Urinary bladder (tissue), 4 donors: ENCODE measurements around the gene ZNF358. TPM values are rescaled to one million over a fixed set of nuclear protein-coding genes. Genes with fewer than 3 reads are reported as not detected.

ENCODE experiments used
- DNase-seq: peaks from one replicate; pipeline ENCODE4 v3.0.0-alpha.2; 2015; ENCODE audit errors: extremely low spot score
- H3K27ac ChIP-seq: one replicate; pipeline ENCODE4 v1.5.1; 2013; ENCODE audit warnings: low read depth, mild to moderate bottlenecking, moderate library complexity
- H3K36me3 ChIP-seq: one replicate; pipeline ENCODE4 v1.6.1; 2013; ENCODE audit warnings: mild to moderate bottlenecking, moderate library complexity; ENCODE audit not compliant: insufficient read depth
- H3K4me1 ChIP-seq: one replicate; pipeline ENCODE4 v1.6.1; 2013; ENCODE audit warnings: mild to moderate bottlenecking, moderate library complexity; ENCODE audit not compliant: insufficient read depth
- H3K4me3 ChIP-seq: one replicate; pipeline ENCODE4 v1.5.1; 2013; ENCODE audit warnings: low read depth, low read length
- WGBS: extraction: QIAGEN DNeasy Blood & Tissue Kit; methylation state at CpG from one replicate; pipeline ENCODE4 v1.1.7; 2013; 5-methylcytosine and 5-hydroxymethylcytosine counted together
- polyA plus RNA-seq: library from polyadenylated mRNA; stranded (reverse); fragments of 200-250 nt; gene quantifications from one replicate; pipeline ENCODE4 v1.2.3, GENCODE V29; 2013
- total RNA-seq: library from RNA; depleted of rRNA; stranded (reverse); fragments of >200 nt; gene quantifications from one replicate; pipeline ENCODE4 v1.2.3, GENCODE V29; 2014
- donor health status: healthy with polysubstance abuse.
- donor health status: healthy.

ZNF358 gene
- total and polyA plus RNA-seq, 2 donors: 19.0 to 115 TPM

GRCh38 chr19:7504684-7505083 is 11.2 kb upstream of the ZNF358 start:
- Histone ChIP-seq H3K36me3 (no peaks in the 10 kb centered on the region), H3K4me3 (no peak overlapping the region), H3K4me1 (no peaks in the 10 kb centered on the region), H3K27ac (no peak overlapping the region)
- WGBS: 82% methylated on average over 6 of the region's 6 CpGs
- no peak for DNase-seq

GRCh38 chr19:7505288-7505681 is 10.6 kb upstream of the ZNF358 start:
- no peaks in the 10 kb centered on the region for H3K36me3 ChIP-seq
- H3K27ac ChIP-seq: no peak overlapping the region
- no peak overlapping the region for H3K4me3 ChIP-seq
- H3K4me1 ChIP-seq: no peaks in the 10 kb centered on the region
- no peak for DNase-seq
- WGBS: 42% methylated on average over 19 of the region's 19 CpGs

- Histone ChIP-seq H3K4me3 (no peak overlapping the region), H3K36me3 (no peaks in the 10 kb centered on the region), H3K27ac (no peak overlapping the region), H3K4me1 (no peaks in the 10 kb centered on the region)
- WGBS: 3% methylated on average over 33 of the region's 33 CpGs
- no peak for DNase-seq
These were observed 10.1 kb upstream of the ZNF358 start for GRCh38 chr19:7505682-7506384.

GRCh38 chr19:7506385-7507328 is 9.2 kb upstream of the ZNF358 start:
- H3K4me1 ChIP-seq: no peaks in the 10 kb centered on the region
- WGBS: 52% methylated on average over 20 of the region's 20 CpGs
- H3K4me3 ChIP-seq: no peak overlapping the region
- DNase-seq: no peak
- no peak overlapping the region for H3K27ac ChIP-seq
- H3K36me3 ChIP-seq: no peaks in the 10 kb centered on the region

GRCh38 chr19:7507884-7508283 is 8.0 kb upstream of the ZNF358 start:
- Histone ChIP-seq H3K27ac (no peak overlapping the region), H3K36me3 (no peaks in the 10 kb centered on the region), H3K4me1 (no peaks in the 10 kb centered on the region), H3K4me3 (no peak overlapping the region)
- 52% methylated on average over 11 of the region's 11 CpGs for WGBS
- DNase-seq: no peak

- Histone ChIP-seq H3K4me1 (no peaks in the 10 kb centered on the region), H3K4me3 (no peak overlapping the region), H3K27ac (no peak overlapping the region), H3K36me3 (no peaks in the 10 kb centered on the region)
- 42% methylated on average over 3 of the region's 3 CpGs for WGBS
- no peak for DNase-seq
These were observed 6.3 kb upstream of the ZNF358 start for GRCh38 chr19:7509625-7510024.

GRCh38 chr19:7512400-7512851 is 3.5 kb upstream of the ZNF358 start:
- H3K27ac ChIP-seq: no peak overlapping the region
- H3K4me1 ChIP-seq: no peaks in the 10 kb centered on the region
- H3K4me3 ChIP-seq: no peak overlapping the region
- no peak for DNase-seq
- WGBS: 50% methylated on average over 6 of the region's 6 CpGs
- no peaks in the 10 kb centered on the region for H3K36me3 ChIP-seq

- H3K27ac ChIP-seq: peak overlapping the region; percentile 69
- DNase-seq: no peak
- 86% methylated on average over 5 of the region's 5 CpGs for WGBS
These were observed 1.9 kb upstream of the ZNF358 start for GRCh38 chr19:7513809-7514642.

GRCh38 chr19:7515110-7515644 is 726 bp upstream of the ZNF358 start:
- Histone ChIP-seq H3K4me3 (peak overlapping the region; percentile 85), H3K4me1 (no peaks in the 10 kb centered on the region), H3K36me3 (no peaks in the 10 kb centered on the region), H3K27ac (peak overlapping the region; percentile 98)
- WGBS: 24% methylated on average over 13 of the region's 13 CpGs
- DNase-seq: no peak

More at GRCh38 chr19:7513809-7514642, 1.9 kb upstream of the ZNF358 start:
- H3K4me1 ChIP-seq: no peaks in the 10 kb centered on the region
- H3K4me3 ChIP-seq: no peak overlapping the region
- no peaks in the 10 kb centered on the region for H3K36me3 ChIP-seq

GRCh38 chr19:7516333-7516732 is 430 bp downstream of the ZNF358 start:
- H3K27ac ChIP-seq: peak overlapping the region; percentile 91
- no peaks in the 10 kb centered on the region for H3K36me3 ChIP-seq
- H3K4me3 ChIP-seq: peak overlapping the region; percentile 85
- DNase-seq: no peak
- no peaks in the 10 kb centered on the region for H3K4me1 ChIP-seq
- under 1% methylated on average over 28 of the region's 28 CpGs for WGBS

- Histone ChIP-seq H3K4me3 (peak overlapping the region; percentile 85), H3K4me1 (no peaks in the 10 kb centered on the region), H3K36me3 (no peaks in the 10 kb centered on the region), H3K27ac (no peak overlapping the region)
- no peak for DNase-seq
- 26% methylated on average over 4 of the region's 4 CpGs for WGBS
These were observed 975 bp downstream of the ZNF358 start for GRCh38 chr19:7516878-7517277.

- Histone ChIP-seq H3K36me3 (no peaks in the 10 kb centered on the region), H3K27ac (no peak overlapping the region), H3K4me1 (no peaks in the 10 kb centered on the region), H3K4me3 (no peak overlapping the region)
- WGBS: 97% methylated on average over 74 of the region's 74 CpGs
- DNase-seq: no peak
These were observed 3.6 kb downstream of the ZNF358 start for GRCh38 chr19:7519361-7520130.
